Kidney (tissue), 14 donors: Measurements from ENCODE around the gene EVI5L. TPM values are rescaled to one million over a fixed set of nuclear protein-coding genes. Genes with fewer than 3 reads are reported as not detected.

ENCODE experiments used
- DNase-seq, 5 donors: peaks; one replicate each; pipeline ENCODE4 v3.0.0-alpha.2; 2013 to 2020
- FAIRE-seq: peaks from 2 replicates; lab custom pipeline; 2012; peaks lifted over from hg19 to GRCh38; lab: Jason Lieb, UNC
- H3K27ac ChIP-seq, 2 donors: one replicate each; pipeline ENCODE4 v1.7.0; 2013; ENCODE audit warnings: low read depth in 2 of 2, low read length in 2 of 2, inconsistent platforms in 1 of 2
- H3K27me3 ChIP-seq: one replicate; pipeline ENCODE4 v1.7.1; 2013; ENCODE audit warnings: low read length, inconsistent platforms; ENCODE audit not compliant: control insufficient read depth, insufficient read depth
- H3K36me3 ChIP-seq, 3 donors: one replicate each; pipeline versions ENCODE4 v1.7.0 to v1.7.1; 2013; ENCODE audit warnings: low read length in 3 of 3, control low read depth in 1 of 3, inconsistent platforms in 1 of 3; ENCODE audit not compliant: insufficient read depth in 3 of 3, control insufficient read depth in 2 of 3
- H3K4me1 ChIP-seq, 3 donors: one replicate each; pipeline versions ENCODE4 v1.7.0 to v1.7.1; 2013; ENCODE audit warnings: low read length in 3 of 3, inconsistent platforms in 1 of 3, low read depth in 1 of 3; ENCODE audit not compliant: control insufficient read depth in 2 of 3, insufficient read depth in 2 of 3
- H3K4me3 ChIP-seq, 3 donors: one replicate each; pipeline versions ENCODE4 v1.7.0 to v1.8.1; 2013; ENCODE audit warnings: low read length in 3 of 3, control low read depth in 1 of 3, inconsistent platforms in 1 of 3
- H3K9ac ChIP-seq, 3 donors: one replicate each; pipeline versions ENCODE4 v1.7.0 to v1.7.1; 2013; ENCODE audit warnings: low read length in 3 of 3, control low read depth in 1 of 3, inconsistent platforms in 1 of 3
- H3K9me3 ChIP-seq, 3 donors: one replicate each; pipeline versions ENCODE4 v1.7.0 to v1.7.1; 2013; ENCODE audit warnings: low read length in 3 of 3, control low read depth in 1 of 3, inconsistent platforms in 1 of 3; ENCODE audit not compliant: control insufficient read depth in 2 of 3, insufficient read depth in 1 of 3
- CTCF ChIP-seq: IDR thresholded peaks from 3 replicates; pipeline ENCODE4 v1.5.1; 2012; ENCODE audit warnings: mild to moderate bottlenecking, moderate library complexity, borderline replicate concordance; ENCODE audit not compliant: insufficient read depth; ENCODE audit errors: extremely low read depth
- intact Hi-C: fragments of 100-400 bp; cut with DNase I; formaldehyde crosslinking; loops from one replicate; pipeline ENCODE4 v1.11.1; 2022
- polyA plus RNA-seq: library from polyadenylated mRNA; stranded (reverse); fragments of 350-450 nt; fragmentation: Illumina TruSeq; extraction: RNeasy Lipid Tissue Mini Kit (QIAGEN cat#74804); gene quantifications from one replicate; pipeline ENCODE4 v1.2.3, GENCODE V29; 2014; ENCODE audit warnings: low read depth, low replicate concordance; ENCODE audit not compliant: insufficient read depth
- total RNA-seq: library from RNA; stranded (reverse); fragmentation: NEBNext Ultra II Directional; extraction: Animal tissue kit (Norgen Biotek cat#: 25700); gene quantifications from one replicate; pipeline ENCODE4 v1.2.1, GENCODE V29; 2021
- donor health status: control.
- donor health status: control.
- donor health status: control.
- donor health status: control.
- donor health status: control.
- donor health status: DM: yes; HTN: yes; CAD: no.
- donor health status: Normal renal cell carcinoma (clear cell type).

EVI5L gene
- total and polyA plus RNA-seq, 2 donors from 2014 or later = 14.5 to 15.9 TPM

GRCh38 chr19:7844405-7844804, 14.4 kb downstream of the EVI5L start:
- H3K9ac ChIP-seq = no peak overlapping the region
- intact Hi-C loops = no loop called here
- peaks cover 0 to 8% (median 0%) of the 10 kb centered on the region in 3 donors for H3K4me1 ChIP-seq
- peak in 1 of 5 donors; percentile 53 for DNase-seq
- no peaks in the 10 kb centered on the region for H3K36me3 ChIP-seq
- no peak overlapping the region for H3K27ac ChIP-seq
- no peak overlapping the region for H3K4me3 ChIP-seq
- no peak for FAIRE-seq
- peaks cover 0 to 6% (median 0%) of the 10 kb centered on the region in 3 donors for H3K9me3 ChIP-seq
- H3K27me3 ChIP-seq = no peaks in the 10 kb centered on the region
- TF ChIP-seq CTCF = no peak

- TF ChIP-seq CTCF = no peak
- Histone ChIP-seq H3K36me3 (no peaks in the 10 kb centered on the region), H3K4me1 (peaks cover 0 to 8% (median 0%) of the 10 kb centered on the region in 3 donors), H3K9ac (no peak overlapping the region), H3K27ac (no peak overlapping the region), H3K4me3 (no peak overlapping the region), H3K27me3 (no peaks in the 10 kb centered on the region), H3K9me3 (peaks cover 0 to 6% (median 0%) of the 10 kb centered on the region in 3 donors)
- intact Hi-C loops = no loop called here
- DNase-seq = no peak
- FAIRE-seq = no peak
Observed at GRCh38 chr19:7844951-7845350, 14.9 kb downstream of the EVI5L start.

DNA sequence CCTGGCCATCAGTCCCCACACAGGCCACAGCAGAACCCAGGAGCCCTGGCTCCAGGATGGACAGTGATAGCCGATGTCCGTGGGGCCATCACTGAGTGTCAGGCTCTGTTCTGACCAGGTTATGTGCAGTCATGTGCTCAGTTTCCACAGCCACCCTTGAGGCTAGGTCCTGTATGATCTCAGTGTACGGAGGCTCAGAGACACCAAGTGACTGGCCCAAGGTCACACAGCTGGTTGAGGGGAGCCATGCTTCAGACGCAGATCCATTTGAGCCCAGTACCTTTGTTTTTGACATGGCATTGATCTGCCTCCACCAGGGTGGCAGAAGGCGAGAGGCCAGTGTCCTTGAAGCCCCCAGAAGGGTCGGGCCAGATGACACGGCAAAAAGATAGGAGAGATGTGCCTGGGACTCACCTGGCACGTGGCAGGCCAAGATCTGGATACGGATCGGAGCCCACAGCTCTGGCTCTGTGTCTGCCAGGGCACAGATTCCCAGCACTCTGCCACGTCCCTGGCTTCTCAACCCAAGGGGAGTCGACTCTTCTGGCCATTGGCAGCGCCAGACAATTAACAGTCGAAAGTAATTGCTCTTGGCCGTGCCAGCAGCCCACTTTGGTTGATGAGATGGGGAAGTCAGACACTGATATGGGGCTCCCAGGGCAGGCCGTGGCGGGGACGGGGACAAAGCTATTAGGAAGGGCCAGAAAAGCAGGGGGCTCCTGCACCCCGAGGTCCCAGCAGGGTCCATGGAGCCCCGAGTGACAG, 15.6 kb downstream of the EVI5L start:
- H3K27me3 ChIP-seq = no peaks in the 10 kb centered on the region
- DNase-seq (no peak), FAIRE-seq (no peak)
- peaks cover 0 to 8% (median 0%) of the 10 kb centered on the region in 3 donors for H3K4me1 ChIP-seq
- no peak overlapping the region for H3K9ac ChIP-seq
- H3K4me3 ChIP-seq = no peak overlapping the region
- TF ChIP-seq CTCF = no peak
- peaks cover 0 to 6% (median 0%) of the 10 kb centered on the region in 3 donors for H3K9me3 ChIP-seq
- intact Hi-C loops = no loop called here
- H3K36me3 ChIP-seq = no peaks in the 10 kb centered on the region
- no peak overlapping the region for H3K27ac ChIP-seq
